Ishikawa (cell line): Measurements from ENCODE around the gene KCNQ5.

Experiments used
- CREB1 ChIP-seq: IDR thresholded peaks from 2 replicates; pipeline ENCODE4 v1.6.1; 2012; ENCODE audit warnings: low read depth
- EGR1 ChIP-seq: IDR thresholded peaks from 2 replicates; pipeline ENCODE4 v1.6.1; 2012
- EP300 ChIP-seq: IDR thresholded peaks from 2 replicates; pipeline ENCODE4 v1.6.1; 2012; ENCODE audit warnings: borderline replicate concordance
- FOXM1 ChIP-seq: IDR thresholded peaks from 2 replicates; pipeline ENCODE4 v1.6.1; 2012; ENCODE audit warnings: low read depth, borderline replicate concordance
- RAD21 ChIP-seq: IDR thresholded peaks from 2 replicates; pipeline ENCODE4 v1.6.1; 2012; ENCODE audit warnings: low read depth
- USF1 ChIP-seq: IDR thresholded peaks from 2 replicates; pipeline ENCODE4 v1.6.1; 2012
- YY1 ChIP-seq: IDR thresholded peaks from 2 replicates; pipeline ENCODE4 v1.6.1; 2012; ENCODE audit warnings: low read depth
- ZBTB7A ChIP-seq: IDR thresholded peaks from 2 replicates; pipeline ENCODE4 v1.6.1; 2012; ENCODE audit warnings: low read depth
- TF ChIP-seq, protein P1 (sequence below): IDR thresholded peaks from 2 replicates; pipeline ENCODE4 v1.6.1; 2012
- TF ChIP-seq, protein P2 (sequence below): IDR thresholded peaks from 2 replicates; pipeline ENCODE4 v1.6.1; 2012; ENCODE audit warnings: low read depth, mild to moderate bottlenecking

GRCh38 chr6:73058736-73059135 lies 436.9 kb downstream of the KCNQ5 start:
- no peak for TF ChIP-seq EP300
- no peak for TF ChIP-seq USF1
- TF ChIP-seq, protein P1, sequence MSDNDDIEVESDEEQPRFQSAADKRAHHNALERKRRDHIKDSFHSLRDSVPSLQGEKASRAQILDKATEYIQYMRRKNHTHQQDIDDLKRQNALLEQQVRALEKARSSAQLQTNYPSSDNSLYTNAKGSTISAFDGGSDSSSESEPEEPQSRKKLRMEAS: no peak
- TF ChIP-seq FOXM1: no peak
- no peak for TF ChIP-seq ZBTB7A
- no peak for TF ChIP-seq YY1
- TF ChIP-seq CREB1: no peak
- TF ChIP-seq, protein P2, sequence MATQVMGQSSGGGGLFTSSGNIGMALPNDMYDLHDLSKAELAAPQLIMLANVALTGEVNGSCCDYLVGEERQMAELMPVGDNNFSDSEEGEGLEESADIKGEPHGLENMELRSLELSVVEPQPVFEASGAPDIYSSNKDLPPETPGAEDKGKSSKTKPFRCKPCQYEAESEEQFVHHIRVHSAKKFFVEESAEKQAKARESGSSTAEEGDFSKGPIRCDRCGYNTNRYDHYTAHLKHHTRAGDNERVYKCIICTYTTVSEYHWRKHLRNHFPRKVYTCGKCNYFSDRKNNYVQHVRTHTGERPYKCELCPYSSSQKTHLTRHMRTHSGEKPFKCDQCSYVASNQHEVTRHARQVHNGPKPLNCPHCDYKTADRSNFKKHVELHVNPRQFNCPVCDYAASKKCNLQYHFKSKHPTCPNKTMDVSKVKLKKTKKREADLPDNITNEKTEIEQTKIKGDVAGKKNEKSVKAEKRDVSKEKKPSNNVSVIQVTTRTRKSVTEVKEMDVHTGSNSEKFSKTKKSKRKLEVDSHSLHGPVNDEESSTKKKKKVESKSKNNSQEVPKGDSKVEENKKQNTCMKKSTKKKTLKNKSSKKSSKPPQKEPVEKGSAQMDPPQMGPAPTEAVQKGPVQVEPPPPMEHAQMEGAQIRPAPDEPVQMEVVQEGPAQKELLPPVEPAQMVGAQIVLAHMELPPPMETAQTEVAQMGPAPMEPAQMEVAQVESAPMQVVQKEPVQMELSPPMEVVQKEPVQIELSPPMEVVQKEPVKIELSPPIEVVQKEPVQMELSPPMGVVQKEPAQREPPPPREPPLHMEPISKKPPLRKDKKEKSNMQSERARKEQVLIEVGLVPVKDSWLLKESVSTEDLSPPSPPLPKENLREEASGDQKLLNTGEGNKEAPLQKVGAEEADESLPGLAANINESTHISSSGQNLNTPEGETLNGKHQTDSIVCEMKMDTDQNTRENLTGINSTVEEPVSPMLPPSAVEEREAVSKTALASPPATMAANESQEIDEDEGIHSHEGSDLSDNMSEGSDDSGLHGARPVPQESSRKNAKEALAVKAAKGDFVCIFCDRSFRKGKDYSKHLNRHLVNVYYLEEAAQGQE: no peak
- TF ChIP-seq EGR1: no peak
- TF ChIP-seq RAD21: no peak
